Stimulated activated naive B cell treated with anti-CD40 and anti-IgM and Interleukin-4, amounts not matched to agents 10 μg/mL and 1 μg/mL and 100 μg/mL, for 72 hours (primary cell): ENCODE data around the gene AMACR.
"Not testable (repeated sequence)": the region's sequence is repeated elsewhere in the genome, so short reads cannot be mapped to it uniquely, and the experiment has no call there.

Experiments used
- ATAC-seq, 2 donors: fragments of 150-1000 bp; cut with Tn5 transposase; replicated peaks; 2 replicates each; pipeline ENCODE4 v1.10.0; 2021; ENCODE audit warnings: moderate library complexity in 1 of 2
- DNase-seq: peaks from one replicate; pipeline ENCODE4 v3.0.0; 2021
- H3K27ac Mint-ChIP-seq: one replicate; pipeline ENCODE4 v1.8.0; 2022; ENCODE audit warnings: mild to moderate bottlenecking, mixed read lengths
- H3K27me3 Mint-ChIP-seq, 2 donors: one replicate each; pipeline ENCODE4 v1.8.0; 2022; ENCODE audit warnings: mixed read lengths in 2 of 2
- H3K36me3 Mint-ChIP-seq, 2 donors: one replicate each; pipeline ENCODE4 v1.8.0; 2022; ENCODE audit warnings: mixed read lengths in 2 of 2, mild to moderate bottlenecking in 1 of 2
- H3K4me1 Mint-ChIP-seq, 2 donors: one replicate each; pipeline ENCODE4 v1.8.0; 2022; ENCODE audit warnings: mixed read lengths in 2 of 2, mild to moderate bottlenecking in 1 of 2
- H3K4me3 Mint-ChIP-seq, 2 donors: one replicate each; pipeline ENCODE4 v1.8.0; 2022; ENCODE audit warnings: mild to moderate bottlenecking in 2 of 2, mixed read lengths in 2 of 2, moderate library complexity in 1 of 2
- H3K9me3 Mint-ChIP-seq, 2 donors: one replicate each; pipeline ENCODE4 v1.8.0; 2022; ENCODE audit warnings: mixed read lengths in 2 of 2, mild to moderate bottlenecking in 1 of 2

AMACR gene

DNA sequence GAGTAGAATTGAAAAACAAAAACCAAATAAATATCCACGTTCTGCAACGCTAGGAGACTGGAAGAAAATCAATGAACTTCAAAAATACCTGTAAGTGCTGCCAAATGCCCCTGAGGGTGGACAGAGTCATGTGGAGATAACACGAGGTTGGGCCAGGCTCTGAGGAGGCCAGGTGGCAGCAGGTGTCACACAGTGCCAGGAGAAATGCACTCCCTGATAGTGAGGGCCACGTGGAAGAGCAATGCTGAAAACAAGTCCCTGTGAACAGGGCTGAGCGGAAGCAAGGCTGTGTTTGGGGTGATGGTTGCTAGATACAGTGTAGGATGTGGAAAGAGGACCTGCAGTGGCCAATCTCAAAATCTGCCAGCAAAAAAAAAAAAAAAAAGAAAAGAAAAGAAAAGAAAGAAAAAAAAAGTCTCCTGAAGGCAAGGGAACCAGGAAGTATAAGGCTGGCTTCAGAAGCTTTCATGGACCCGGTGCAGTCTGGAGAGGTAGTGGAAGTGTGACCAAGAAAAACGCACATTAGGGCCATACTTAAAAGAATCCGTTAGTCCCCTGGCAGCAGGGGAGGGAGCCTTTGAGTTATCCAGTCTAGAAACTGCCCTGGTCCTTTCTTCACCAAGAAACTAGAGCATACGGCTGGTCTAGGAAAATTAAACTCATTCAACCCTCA lies 18.4 kb upstream of the AMACR start:
- ATAC-seq, result no peak
- Mint-ChIP-seq H3K4me3 (no peak overlapping the region), H3K4me1 (peaks cover 2 to 5% of the 10 kb centered on the region in 2 donors), H3K27me3 (no peaks in the 10 kb centered on the region), H3K27ac (no peak overlapping the region), H3K36me3 (peaks cover 16 to 37% of the 10 kb centered on the region in 2 donors), H3K9me3 (no peaks in the 10 kb centered on the region)
- no peak for DNase-seq

- Mint-ChIP-seq H3K27me3 (no peaks in the 10 kb centered on the region), H3K27ac (peak overlapping the region; percentile 65), H3K36me3 (peaks cover 19 to 33% of the 10 kb centered on the region in 2 donors), H3K9me3 (no peaks in the 10 kb centered on the region), H3K4me3 (no peak overlapping the region), H3K4me1 (peaks cover 2 to 5% of the 10 kb centered on the region in 2 donors)
- DNase-seq, result no peak
- ATAC-seq, result peak in 1 of 2 donors; percentile 25
Measured at GRCh38 chr5:34022121-34022705, 14.4 kb upstream of the AMACR start.

DNA sequence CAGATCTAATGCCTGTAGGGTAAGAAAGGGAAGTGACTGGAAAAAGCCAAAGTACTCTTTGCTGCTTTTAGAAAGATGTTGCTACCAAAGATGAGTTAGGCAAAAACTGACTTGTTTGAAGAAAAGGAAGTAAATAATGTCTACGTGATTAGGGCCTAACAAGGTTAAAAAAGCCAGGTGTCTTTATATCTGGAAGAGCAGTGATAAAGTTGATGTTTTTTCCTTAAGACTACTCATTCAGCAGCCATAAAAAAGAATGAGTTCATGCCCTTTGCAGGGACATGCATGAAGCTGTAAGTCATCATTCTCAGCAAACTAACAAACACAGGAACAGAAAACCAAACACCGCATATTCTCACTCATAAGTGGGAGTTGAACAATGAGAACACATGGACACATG lies 13.5 kb upstream of the AMACR start:
- H3K9me3 Mint-ChIP-seq, result no peaks in the 10 kb centered on the region
- no peak overlapping the region for H3K4me3 Mint-ChIP-seq
- H3K4me1 Mint-ChIP-seq, result peaks cover 2 to 5% of the 10 kb centered on the region in 2 donors
- no peak overlapping the region for H3K27ac Mint-ChIP-seq
- no peak for ATAC-seq
- no peaks in the 10 kb centered on the region for H3K27me3 Mint-ChIP-seq
- peaks cover 19 to 31% of the 10 kb centered on the region in 2 donors for H3K36me3 Mint-ChIP-seq
- no peak for DNase-seq

DNA sequence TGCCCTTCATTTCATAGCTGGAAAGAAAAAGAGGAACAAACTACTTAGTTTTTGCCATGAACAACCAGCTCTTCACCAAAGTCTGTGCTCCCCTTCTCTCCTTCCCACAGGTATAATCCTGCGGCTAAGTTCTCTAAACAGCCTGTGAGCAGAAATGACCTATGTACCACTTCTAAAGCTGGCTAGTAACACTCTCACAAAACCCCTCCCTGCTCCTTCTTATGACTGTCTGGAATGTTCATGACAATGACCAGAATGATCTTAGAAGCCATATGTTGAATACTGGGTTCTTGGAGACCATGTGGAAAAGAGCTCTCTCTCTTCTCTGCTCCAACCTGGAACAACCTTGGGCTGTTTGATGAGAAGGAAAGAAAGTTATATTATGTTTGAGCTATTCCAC lies 12.9 kb upstream of the AMACR start:
- Mint-ChIP-seq H3K27ac (no peak overlapping the region), H3K4me1 (peaks cover 2 to 5% of the 10 kb centered on the region in 2 donors), H3K9me3 (no peaks in the 10 kb centered on the region), H3K27me3 (no peaks in the 10 kb centered on the region), H3K4me3 (no peak overlapping the region), H3K36me3 (peaks cover 15 to 25% of the 10 kb centered on the region in 2 donors)
- ATAC-seq (no peak), DNase-seq (no peak)

DNA sequence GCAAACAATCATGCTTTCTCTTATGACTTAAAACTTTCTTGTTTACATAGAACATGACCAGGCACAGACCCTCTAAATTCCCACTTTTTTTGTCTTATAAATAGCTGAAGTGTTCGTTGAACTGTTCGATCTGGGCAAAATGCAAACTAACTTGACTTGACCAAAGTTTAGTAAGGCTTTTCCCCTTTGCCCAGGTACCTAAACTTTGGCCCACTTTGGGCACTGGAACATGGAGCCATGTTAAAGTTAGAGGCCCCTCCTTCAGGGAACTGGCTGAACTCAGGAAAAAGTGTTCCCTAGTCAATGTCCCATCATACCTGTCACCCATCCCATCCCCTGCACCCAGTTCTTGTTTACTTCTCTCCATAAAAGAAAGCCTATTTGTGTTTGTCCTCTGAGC lies 9.4 kb upstream of the AMACR start:
- no peak for DNase-seq
- no peak for ATAC-seq

GRCh38 chr5:34016750-34017149 lies 8.9 kb upstream of the AMACR start:
- DNase-seq (no peak), ATAC-seq (no peak)
- Mint-ChIP-seq H3K4me3 (no peak overlapping the region), H3K27ac (no peak overlapping the region), H3K9me3 (peaks cover 0 to 3% of the 10 kb centered on the region in 2 donors), H3K36me3 (peaks cover 5 to 17% of the 10 kb centered on the region in 2 donors), H3K4me1 (no peaks in the 10 kb centered on the region), H3K27me3 (no peaks in the 10 kb centered on the region)

More for the DNA sequence above, 9.4 kb upstream of the AMACR start:
- no peaks in the 10 kb centered on the region for H3K27me3 Mint-ChIP-seq
- no peak overlapping the region for H3K27ac Mint-ChIP-seq
- peaks cover 7 to 22% of the 10 kb centered on the region in 2 donors for H3K36me3 Mint-ChIP-seq
- no peak overlapping the region for H3K4me3 Mint-ChIP-seq
- peaks cover 0 to 3% of the 10 kb centered on the region in 2 donors for H3K9me3 Mint-ChIP-seq
- peaks cover 2 to 4% of the 10 kb centered on the region in 2 donors for H3K4me1 Mint-ChIP-seq

GRCh38 chr5:34016222-34016621 lies 8.4 kb upstream of the AMACR start:
- ATAC-seq, result no peak
- Mint-ChIP-seq H3K9me3 (peaks cover 0 to 3% of the 10 kb centered on the region in 2 donors), H3K27ac (no peak overlapping the region), H3K27me3 (no peaks in the 10 kb centered on the region), H3K4me1 (no peaks in the 10 kb centered on the region), H3K4me3 (no peak overlapping the region), H3K36me3 (peaks cover 4 to 12% of the 10 kb centered on the region in 2 donors)
- no peak for DNase-seq

- Mint-ChIP-seq H3K36me3 (peaks cover 2 to 4% of the 10 kb centered on the region in 2 donors), H3K4me1 (no peaks in the 10 kb centered on the region), H3K9me3 (peaks cover 0 to 3% of the 10 kb centered on the region in 2 donors), H3K27me3 (peaks cover 0 to 4% of the 10 kb centered on the region in 2 donors), H3K27ac (no peak overlapping the region), H3K4me3 (no peak overlapping the region)
- DNase-seq, result no peak
- ATAC-seq, result no peak
Measured at GRCh38 chr5:34015120-34015822, 7.4 kb upstream of the AMACR start.

- DNase-seq (no peak), ATAC-seq (no peak)
- H3K4me1 Mint-ChIP-seq, result peaks cover under 1 to 4% of the 10 kb centered on the region in 2 donors
- H3K4me3 Mint-ChIP-seq, result no peak overlapping the region
- peaks cover 0 to 3% of the 10 kb centered on the region in 2 donors for H3K9me3 Mint-ChIP-seq
- H3K27ac Mint-ChIP-seq, result peak overlapping the region; percentile 9
- peaks cover 0 to 9% of the 10 kb centered on the region in 2 donors for H3K27me3 Mint-ChIP-seq
- peaks cover 2 to 4% of the 10 kb centered on the region in 2 donors for H3K36me3 Mint-ChIP-seq
Measured at GRCh38 chr5:34014626-34015025, 6.8 kb upstream of the AMACR start.

GRCh38 chr5:34013547-34013946 lies 5.7 kb upstream of the AMACR start:
- H3K27ac Mint-ChIP-seq, result no peak overlapping the region
- peaks cover 2 to 4% of the 10 kb centered on the region in 2 donors for H3K36me3 Mint-ChIP-seq
- no peak overlapping the region for H3K4me3 Mint-ChIP-seq
- H3K27me3 Mint-ChIP-seq, result peaks cover 0 to 9% of the 10 kb centered on the region in 2 donors
- DNase-seq (no peak), ATAC-seq (no peak)
- peaks cover 0 to 3% of the 10 kb centered on the region in 2 donors for H3K9me3 Mint-ChIP-seq
- H3K4me1 Mint-ChIP-seq, result peaks cover 1 to 15% of the 10 kb centered on the region in 2 donors

- Mint-ChIP-seq H3K9me3 (peaks cover 0 to 3% of the 10 kb centered on the region in 2 donors), H3K36me3 (peaks cover 2 to 4% of the 10 kb centered on the region in 2 donors), H3K27me3 (peaks cover 0 to 9% of the 10 kb centered on the region in 2 donors), H3K4me3 (no peak overlapping the region), H3K4me1 (peaks cover 1 to 15% of the 10 kb centered on the region in 2 donors), H3K27ac (no peak overlapping the region)
- ATAC-seq (no peak), DNase-seq (no peak)
Measured at GRCh38 chr5:34012791-34013190, 4.9 kb upstream of the AMACR start.

DNA sequence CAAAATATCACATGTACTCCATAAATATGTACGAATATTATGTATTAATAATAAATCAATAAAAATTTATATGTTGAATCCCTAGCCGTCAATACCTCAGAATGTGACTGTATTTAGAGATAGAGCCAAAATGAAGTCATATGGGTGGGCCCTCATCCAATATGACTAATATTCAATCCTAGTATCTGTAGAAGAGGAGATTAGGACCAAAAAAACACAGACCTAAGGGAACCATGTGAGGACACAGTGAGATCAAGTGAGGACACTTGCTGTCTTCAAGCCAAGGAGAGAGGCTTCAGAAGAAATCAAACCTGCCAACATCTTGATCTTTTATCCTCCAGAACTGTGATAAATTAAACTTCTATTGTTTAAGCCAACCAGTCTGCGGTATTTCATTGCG lies 3.7 kb upstream of the AMACR start:
- H3K9me3 Mint-ChIP-seq, result peaks cover 0 to 3% of the 10 kb centered on the region in 2 donors
- H3K36me3 Mint-ChIP-seq, result peaks cover 2 to 4% of the 10 kb centered on the region in 2 donors
- no peak for ATAC-seq
- peaks cover 6 to 21% of the 10 kb centered on the region in 2 donors for H3K4me1 Mint-ChIP-seq
- no peak overlapping the region for H3K27ac Mint-ChIP-seq
- peaks cover 0 to 9% of the 10 kb centered on the region in 2 donors for H3K27me3 Mint-ChIP-seq
- no peak for DNase-seq
- no peak overlapping the region for H3K4me3 Mint-ChIP-seq

- not testable (repeated sequence) for H3K27me3 Mint-ChIP-seq, H3K4me3 Mint-ChIP-seq, H3K9me3 Mint-ChIP-seq, ATAC-seq, H3K36me3 Mint-ChIP-seq, DNase-seq, H3K27ac Mint-ChIP-seq
- peaks cover 6 to 21% of the 10 kb centered on the region in 2 donors for H3K4me1 Mint-ChIP-seq
Measured at GRCh38 chr5:34010146-34010545, 2.3 kb upstream of the AMACR start.

DNA sequence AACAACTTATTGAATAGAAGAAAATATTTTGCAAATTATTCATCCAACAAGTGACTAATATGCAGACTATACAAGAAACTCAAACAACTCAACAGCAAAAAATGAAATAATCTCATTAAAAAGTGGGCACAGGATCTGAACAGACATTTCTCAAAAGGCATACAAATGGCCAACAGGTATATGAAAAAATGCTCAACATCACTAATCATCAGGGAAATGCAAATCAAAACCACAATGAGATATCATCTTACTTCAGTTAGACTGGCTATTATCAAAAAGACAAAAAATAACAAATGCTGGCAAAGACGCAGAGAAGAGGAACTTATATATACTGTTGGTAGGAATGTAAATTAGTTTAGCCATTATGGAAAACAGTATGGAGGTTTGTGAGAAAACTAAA lies 1.8 kb upstream of the AMACR start:
- no peak overlapping the region for H3K4me3 Mint-ChIP-seq
- H3K4me1 Mint-ChIP-seq, result peaks cover 6 to 21% of the 10 kb centered on the region in 2 donors
- H3K27me3 Mint-ChIP-seq, result peaks cover 0 to 9% of the 10 kb centered on the region in 2 donors
- H3K27ac Mint-ChIP-seq, result no peak overlapping the region
- H3K9me3 Mint-ChIP-seq, result peaks cover 0 to 3% of the 10 kb centered on the region in 2 donors
- ATAC-seq (no peak), DNase-seq (no peak)
- peaks cover 5 to 7% of the 10 kb centered on the region in 2 donors for H3K36me3 Mint-ChIP-seq
